ENCODE data around the gene USP10.
"Not testable (repeated sequence)": the region's sequence is repeated elsewhere in the genome, so short reads cannot be mapped to it uniquely, and the experiment has no call there.

Gene USP10

DNA sequence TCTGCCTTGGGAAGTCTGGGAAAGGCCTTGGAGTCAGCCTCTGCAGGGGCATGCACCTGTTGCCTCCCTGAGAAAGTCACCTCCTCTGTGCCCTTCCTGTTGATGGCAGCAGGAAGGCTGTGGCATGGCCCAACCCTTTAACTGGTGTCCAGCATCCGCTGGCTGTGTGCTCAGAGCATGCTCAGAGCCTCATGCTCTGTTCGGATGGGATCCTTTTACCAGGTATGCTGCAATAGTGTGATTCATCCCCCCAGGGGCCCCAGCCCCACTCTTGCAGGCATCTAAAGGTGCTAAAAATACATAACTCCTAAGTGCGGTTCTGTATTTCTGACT, 26.6 kb upstream of the USP10 start:
- ATAC-seq = no peak

DNA sequence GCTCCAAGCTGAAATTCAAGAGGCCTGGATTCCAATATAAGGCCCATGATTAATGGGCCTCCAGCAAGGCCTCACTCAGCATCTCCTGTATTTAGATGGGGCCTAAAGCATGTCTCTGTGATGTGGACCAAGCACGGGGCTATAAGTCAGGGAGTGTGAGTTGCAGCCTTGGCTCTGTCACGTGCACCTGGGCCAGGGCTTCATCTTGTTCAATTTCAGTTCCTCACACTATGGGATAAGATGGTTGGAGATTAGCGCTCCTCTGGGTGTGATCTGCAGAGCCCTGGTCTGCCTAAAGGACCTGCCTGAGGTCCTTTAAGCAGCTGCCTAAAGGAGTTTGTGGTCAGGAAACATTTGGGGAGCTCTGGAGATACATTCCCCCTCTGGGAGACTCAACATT, 26.2 kb upstream of the USP10 start:
- ATAC-seq = no peak

DNA sequence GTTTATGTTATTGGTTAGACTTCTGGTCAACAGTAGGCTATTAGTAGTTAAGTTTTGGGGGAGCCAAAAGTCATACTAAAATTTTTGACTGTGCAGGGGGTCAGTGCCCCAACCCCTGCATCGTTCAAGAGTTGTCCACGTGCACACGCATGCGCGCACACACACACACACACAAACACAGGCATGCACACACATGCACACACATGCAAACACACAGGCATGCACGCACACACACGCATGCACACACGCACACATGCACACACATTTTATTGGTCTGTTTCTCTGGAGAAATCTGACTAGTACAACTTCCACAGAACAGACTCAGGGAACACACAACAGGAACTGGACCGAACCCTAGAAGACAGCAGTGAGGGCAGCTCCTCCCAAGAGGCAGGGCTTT, 24.4 kb upstream of the USP10 start:
- ATAC-seq = no peak

DNA sequence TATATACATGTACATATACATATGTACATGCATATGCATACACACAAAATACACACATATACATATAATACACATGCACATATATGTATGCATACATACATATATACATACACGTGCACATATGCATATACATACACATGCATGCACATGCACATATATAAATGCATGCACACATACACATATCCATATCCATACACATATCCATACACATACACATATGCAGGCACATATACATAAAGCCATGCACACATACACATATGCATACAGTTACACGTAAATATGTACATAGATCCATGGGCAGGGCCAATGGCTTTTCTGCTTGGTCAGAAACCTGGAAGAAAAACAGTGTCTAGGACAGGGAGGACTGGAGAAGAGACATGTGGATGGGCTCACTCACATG, 23.9 kb upstream of the USP10 start:
- no peak for ATAC-seq

DNA sequence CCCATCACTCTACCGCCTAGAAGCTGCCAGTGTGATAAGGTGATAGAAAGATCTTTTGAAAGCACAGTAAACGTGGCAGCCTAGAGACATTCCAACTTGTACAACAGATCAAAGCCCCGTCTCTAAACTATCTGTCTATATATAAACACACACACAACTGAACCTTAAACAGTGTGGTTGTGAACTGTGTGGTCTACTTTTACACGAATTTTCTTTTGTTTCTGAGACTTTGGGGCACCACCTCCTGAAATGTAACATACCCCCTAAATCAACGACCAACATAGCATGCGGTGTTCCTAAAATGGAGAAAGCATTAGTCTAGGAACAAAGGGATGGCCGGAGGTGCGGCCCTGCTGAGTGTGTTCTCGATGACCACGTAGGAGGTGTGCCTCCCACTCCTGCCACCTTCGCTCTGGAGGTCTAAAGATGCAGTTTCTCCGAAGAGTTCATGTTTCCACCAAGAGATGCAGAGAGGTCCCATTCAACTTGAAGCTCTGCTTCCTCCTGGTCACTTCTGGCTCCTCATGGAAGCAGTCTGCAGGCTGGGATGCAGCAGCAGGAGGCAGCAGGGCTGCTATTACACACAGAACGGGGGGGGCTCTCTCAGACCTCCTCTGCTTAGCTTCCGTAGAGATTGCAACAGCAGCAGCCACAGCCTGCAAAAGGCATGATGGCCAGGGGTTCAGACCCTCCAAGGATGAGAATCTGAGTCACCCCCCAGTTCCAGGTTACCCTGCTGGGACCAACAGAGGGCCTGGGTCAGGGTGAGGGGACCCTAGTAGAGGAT, 22.6 kb upstream of the USP10 start:
- no peak for ATAC-seq

DNA sequence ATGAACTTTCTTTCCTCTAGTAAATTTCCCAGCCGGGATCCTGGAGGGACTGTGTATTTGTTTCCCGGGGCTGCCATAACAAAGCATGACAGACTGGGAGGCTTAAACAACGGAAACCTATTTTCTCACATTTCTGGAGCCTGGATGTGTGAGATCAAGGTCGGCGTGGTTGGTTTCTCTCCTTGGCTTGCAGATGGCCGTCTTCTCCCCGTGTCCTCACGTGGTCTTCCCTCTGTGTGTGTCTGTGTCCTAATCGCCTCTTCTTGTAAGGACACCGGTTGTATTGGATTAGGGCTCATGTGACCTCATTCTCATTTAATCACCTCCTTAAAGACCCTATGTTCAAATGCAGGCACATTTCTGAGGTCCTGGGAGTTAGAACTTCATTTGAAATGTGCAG, 22.0 kb upstream of the USP10 start:
- no peak for ATAC-seq

DNA sequence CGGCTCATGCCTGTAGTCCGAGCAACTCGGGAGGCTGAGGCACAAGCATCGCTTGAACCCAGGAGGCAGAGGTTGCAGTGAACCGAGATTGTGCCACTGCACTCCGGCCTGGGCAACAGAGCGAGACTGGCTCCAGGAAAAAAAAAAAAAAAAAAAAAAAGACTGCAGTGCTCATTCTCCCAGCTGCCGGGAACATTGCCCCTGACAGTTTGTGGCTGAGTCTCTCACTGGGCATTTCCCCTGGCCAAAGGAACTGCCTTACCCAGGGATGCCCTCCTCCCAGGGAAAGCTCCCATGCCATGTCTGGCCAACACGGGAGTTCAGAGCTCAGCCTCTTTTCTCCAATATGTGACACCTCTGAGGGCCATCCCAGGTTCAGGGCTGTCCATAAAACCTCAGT, 21.3 kb upstream of the USP10 start:
- no peak for ATAC-seq

DNA sequence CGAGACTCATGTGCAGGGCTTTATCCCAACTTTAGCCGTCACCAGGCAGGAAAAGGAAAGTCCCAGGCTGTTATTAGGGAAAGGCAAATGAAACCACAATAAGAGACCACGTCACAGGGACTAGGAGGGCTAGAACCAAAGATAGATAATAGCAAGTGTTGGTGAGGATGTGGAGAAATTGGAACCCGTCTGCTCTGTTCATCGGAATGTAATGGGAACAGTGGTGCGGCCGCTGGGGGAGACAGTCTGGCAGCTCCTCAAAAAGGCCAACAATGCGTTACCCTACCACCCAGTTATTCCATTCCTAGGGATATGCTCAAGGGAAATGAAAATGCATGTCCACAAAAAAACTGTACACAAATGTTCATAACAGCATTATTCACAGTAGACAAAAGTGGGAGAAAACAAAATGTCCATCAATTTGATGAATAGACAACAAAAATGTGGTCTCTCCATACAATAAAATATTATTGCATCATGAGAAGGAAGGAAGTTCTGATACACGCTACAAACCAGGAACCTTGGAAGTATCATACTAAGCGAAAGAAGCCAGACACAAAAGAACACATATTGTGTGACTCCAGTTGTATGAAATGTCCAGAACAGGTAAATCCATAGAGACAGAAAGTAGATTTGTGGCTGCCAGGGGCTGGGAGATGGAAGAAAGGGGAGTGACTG, 19.5 kb upstream of the USP10 start:
- no peak for ATAC-seq

DNA sequence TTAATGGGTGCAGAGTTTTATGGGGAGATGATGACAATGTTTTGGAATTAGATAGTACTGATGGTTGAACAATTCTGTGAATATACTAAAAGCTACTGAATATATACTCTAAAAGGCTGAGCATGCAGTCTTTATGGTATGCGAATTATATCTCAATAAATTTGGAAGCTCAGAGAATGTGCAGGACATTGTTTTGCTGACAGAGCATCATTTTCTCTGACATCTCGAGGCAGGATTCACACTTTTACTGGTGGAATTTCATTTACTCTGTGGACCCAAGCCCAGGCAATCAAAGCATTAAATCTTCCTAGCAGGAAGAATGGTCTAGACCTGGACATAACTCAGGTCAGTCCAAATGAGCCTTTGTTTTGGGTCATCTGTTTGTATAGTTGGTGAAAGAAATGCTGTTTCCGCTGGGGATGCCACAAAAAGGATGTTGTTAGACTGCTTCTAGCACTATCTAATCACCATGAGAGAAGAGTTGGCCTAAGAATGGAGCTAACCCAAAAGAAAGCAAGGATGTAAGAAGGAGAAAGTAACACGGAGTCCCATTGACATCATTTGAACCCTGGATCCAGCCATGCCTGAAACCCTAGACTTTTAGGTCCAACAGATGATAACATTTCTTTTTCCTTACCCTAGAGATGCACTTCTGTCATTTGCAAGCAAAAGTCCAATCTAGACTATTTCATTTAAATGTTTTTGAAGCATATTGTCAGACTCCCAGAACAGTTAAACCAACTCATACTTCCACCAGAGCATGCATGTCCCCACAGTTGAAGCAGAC, 18.8 kb upstream of the USP10 start:
- ATAC-seq = no peak

DNA sequence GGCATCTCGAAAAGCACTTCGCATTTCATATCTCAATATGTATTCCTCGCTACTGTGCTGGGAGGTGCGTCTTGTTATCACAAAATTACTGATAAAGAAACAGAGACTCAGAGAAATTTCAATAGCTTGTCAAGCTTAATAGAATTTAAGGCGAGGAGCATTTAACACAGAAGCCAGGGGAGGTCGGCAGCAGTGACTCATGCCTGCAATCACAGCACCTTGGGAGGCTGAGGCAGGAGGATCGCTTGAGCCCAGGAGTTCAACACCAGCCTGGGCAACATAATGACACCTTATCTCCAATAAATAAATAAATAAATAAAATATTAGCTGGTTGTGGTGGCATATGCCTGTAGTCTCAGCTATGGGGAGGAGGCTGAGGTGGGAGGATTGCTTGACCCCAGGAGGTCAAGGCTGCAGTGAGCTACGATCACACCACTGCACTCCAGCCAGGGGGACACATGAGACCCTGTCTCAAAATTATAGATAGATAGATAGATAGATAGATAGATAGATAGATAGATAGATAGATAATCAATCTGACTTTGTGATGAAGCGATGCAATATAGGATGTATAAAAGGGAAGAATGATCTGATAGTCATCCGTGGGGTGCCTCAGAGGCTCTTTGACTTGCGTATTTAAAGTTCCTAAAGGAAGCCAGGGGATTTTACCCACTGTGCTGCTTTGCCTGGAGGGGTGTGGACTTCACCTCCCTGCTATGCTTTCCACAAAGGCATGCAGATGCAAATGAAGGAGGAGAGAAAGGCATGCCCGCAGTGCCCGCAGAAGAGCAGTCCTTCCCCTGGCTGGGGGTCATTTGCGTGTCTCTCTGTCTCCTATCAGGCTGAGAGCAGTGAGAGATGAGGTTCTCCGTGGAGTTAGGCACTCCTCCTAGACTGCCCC, 15.9 kb upstream of the USP10 start:
- no peak for ATAC-seq

DNA sequence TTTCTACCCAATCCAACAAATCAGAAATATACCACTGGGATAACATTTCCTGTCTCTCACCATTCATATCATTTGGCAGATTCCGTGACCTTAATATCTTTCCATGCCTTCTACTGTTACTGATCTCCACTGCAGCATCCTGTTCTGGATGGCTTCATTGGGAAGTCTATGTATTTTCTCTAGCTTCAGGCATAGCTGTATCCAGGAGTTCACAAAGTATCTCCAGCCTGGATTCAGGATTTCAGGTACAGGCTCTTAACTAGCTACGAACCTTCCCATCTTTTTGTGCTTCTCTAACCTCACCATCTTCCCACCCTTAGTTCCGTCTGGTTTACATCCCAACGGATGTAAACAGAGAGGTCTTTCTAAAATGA, 15.2 kb upstream of the USP10 start:
- ATAC-seq = no peak

DNA sequence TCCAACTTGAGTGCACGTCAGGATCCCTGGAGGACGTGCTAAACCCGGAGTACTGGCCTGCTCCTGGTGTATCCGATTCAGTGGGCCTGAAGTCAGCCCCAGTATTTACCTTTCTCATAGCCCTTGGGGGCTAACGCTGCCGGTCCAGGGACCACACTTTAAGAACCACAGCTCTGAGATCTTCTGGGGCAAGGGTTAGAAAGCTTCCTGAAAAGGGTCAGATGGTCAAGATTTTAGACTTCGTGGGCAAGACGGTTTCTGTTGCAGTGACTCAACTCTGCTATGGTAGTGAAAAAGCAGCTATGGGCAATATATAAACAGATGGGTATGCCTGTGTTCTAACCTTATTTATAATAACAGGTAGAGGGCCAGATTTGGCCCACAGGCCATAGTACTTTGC, 14.6 kb upstream of the USP10 start:
- no peak for ATAC-seq

DNA sequence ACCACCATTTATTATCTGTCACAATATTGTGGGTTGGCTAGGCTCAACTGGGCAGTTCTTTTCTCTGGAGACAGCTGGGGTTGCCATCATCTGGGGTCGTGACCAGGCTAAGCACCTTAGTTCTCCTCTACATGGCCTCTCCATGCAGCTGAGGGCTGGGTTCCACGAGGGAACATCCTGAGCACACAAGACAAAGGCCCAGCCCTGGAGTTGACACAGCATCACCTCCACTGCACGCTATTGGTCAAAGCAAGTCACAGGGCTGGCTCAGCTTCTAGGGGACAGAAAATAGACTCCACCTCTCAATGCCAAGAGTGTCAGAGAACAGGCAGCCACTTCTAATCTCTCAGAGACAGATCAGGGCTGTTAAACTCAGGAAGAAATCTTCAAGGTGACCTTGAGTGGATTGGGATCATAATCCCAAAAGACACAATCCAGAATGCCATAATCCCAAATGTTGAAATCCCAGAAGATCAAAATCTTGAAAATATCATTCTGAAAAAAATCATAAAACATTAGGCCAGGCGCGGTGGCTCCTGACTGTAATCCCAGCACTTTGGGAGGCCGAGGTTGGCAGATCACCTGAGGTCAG, 13.0 kb upstream of the USP10 start:
- no peak for ATAC-seq

DNA sequence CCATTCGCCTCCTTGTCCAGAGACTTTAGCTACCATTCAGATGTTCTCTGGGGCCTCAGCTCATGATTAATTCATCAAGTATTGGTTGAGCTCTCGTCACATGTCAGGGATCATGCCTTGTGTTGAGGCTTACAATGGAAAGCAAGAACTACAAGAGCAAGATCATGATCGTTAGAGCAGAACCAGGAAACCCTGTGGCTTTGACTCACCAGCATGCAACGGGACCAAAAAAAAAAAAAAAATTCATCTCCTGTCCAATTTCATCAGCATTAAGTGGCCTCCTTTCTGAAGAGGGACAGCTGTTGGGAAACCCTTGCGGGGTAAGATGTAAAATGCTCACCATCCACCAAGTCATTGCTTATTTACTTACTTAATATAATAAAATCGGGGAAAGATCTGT, 12.1 kb upstream of the USP10 start:
- peak in 1 of 2 donors; percentile 63 for ATAC-seq

DNA sequence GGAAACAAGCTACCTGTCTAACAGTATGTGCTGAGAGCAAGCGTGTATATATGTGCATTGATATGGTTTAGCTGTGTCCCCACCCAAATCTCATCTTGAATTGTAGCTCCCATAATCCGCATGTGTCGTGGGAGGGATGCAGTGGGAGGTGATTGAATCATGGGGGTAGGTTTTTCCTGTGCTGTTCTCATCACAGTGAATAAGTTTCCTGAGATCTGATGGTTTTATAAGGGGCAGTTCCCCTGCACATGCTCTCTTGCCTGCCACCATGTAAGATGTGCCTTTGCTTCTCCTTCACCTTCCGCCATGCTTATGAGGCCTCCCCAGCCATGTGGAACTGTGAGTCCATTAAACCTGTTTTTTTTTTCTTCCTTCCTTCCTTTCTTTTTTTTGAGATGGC, 11.6 kb upstream of the USP10 start:
- ATAC-seq = not testable (repeated sequence)

DNA sequence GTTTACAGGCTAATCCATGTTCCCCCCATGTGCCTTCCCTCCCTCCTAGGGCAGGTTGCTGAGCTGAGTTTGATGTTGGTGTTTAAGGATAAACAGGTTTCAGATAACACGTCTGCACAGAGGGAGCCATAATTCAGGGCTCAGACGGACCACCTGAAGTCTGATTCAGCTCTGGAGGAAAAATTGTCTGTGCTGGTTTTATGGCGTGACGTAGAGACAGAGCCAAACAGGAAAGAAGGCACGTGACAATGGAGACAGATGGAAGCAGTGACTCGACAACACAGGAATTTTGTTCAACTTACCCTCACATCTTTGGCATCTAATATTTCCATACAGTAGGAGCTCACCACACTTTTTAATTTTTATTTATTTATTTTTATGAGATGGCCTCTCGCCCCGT, 10.7 kb upstream of the USP10 start:
- ATAC-seq = no peak

DNA sequence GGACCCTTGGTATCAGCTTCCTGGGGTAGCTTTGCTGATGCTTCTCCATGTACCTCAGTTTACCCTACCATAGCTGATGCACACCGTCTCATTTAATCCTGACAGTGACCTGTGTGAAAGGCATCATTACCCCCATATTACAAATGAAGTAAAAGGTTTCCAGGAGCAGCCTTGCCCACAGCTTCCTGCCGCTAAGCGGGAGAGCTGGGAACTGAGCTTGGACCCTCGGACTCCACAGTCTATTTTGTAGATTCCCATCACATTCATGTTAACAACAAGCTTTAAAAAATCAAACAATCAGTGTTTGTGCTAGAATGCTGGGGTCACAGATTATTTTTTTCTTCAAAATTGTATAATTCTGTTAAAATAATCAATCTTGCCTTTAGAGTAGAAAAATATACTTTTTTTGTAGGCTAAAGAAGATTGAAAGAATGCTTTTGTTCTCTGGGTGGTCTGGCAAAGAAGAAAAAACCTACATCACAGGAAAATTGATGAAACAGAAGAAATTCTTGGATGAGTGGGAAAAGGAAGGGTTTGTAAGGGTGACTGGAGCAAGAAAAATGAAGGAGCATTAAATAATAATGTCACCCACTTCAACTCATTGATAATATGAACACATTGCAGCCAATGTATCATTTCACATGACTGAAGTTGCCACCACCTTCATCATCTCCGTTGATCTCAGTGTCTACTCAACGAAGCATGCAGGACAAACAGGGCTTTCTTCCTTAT, 9.5 kb upstream of the USP10 start:
- no peak for ATAC-seq

DNA sequence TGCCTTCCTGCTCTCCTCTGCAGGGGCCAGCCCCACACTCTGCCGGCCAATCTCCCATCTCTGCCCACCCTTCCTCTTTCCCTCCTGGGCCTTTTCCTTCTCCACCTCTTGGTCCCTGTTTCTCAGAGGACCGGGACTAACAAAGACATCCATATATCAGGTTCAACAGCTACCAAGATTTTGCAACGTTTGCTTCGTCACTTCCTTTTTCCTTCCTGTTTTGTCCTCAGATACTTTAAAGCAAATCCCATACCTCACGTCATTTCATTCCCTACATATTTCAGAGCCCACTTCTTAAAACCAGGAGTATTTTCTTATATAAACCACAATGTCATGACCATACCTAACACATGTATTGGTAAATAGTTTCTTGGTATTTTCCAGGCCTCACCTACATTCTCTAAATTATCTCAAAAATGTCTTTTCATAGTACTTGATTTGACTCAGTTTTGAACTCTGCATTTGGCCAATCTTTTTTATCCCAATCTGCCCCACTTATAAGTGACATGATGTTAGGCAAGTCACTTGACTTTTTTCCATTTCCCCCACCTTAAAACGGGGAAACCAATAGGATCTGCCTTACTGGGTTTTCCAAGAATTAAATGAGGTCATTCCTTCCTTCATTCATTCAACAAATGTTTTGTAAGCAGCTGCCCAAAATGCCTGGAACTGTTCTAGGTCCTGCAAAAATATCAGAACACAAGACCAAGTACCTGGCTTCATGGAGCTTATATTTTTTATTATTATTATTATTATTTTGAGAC, 7.2 kb upstream of the USP10 start:
- no peak for ATAC-seq

DNA sequence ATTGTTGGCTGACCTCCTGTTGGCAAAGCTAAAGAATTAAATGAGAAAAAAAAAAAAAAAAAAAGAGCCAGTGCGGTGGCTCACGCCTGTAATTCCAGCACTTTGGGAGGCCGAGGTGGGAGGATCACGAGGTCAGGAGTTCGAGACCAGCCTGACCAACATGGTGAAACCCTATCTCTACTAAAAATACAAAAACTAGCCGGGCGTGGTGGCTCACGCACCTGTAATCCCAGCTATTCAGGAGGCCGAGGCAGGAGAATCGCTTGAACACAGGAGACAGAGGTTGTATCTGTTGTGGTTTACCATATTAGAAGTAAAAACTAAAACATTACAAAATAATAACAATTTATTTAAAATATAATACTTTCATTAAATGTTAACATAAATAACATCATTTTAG, 5.9 kb upstream of the USP10 start:
- ATAC-seq = not testable (repeated sequence)

DNA sequence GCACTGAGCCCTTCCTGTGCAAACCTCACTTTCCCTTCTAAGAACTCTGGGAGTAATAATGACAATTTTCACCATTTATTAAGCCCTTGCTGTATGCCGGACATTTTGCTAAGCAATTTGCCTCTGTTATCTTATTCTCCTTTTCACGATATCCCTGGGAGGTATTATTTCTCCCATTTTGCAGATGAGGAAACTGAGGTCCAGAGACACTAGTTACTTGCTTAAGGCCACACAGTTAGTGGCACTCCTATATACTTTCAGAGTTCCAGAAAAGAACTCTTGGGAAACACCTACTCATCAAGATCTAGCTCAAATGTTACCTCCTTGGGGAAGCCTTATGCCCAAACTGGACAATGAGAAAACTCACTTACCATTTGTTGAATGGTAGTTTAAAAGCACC, 4.8 kb upstream of the USP10 start:
- no peak for ATAC-seq

DNA sequence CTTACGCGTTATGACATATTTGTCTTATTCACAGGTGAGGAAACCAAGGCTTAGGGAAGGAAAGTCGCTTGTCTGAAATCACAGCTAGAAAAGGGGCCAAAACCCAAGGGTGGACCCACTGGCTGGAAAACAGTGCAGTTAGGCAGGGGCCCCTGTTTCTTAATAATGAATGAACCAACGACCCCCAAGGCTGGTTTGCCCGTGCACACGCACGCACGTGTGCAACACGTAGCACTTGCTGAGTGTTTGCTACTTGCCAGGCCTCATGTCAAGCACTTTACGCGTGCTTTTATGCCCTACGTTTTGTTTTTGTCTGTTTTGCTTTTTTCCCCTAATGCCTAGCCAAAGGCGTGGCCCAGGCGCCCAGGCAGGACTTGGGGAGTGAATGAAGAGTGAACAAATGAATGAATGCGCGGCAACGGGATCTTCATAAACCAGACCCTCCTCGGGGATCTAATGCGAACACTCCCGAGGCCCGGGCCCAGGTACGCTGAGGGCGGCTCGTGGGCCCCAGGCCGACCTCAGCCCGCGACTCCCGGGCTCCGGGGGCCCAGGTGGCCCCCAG, 571 bp upstream of the USP10 start:
- ATAC-seq = no peak
